ENCODE measurements around the gene POLE4. TPM values are rescaled to one million over a fixed set of nuclear protein-coding genes. Genes with fewer than 3 reads are reported as not detected.

The POLE4 gene
- total RNA-seq, 1 donor from 2014 or later: 39.5 TPM

- no peak overlapping the region for H3K4me3 Mint-ChIP-seq (ENCODE audit: unreplicated experiment)
- TF ChIP-seq CTCF (IDR thresholded peaks at IDR 0.05): no peak
- H3K4me1 Mint-ChIP-seq (ENCODE audit: low read depth): peaks cover under 1% of the 10 kb centered on the region
- no peaks in the 10 kb centered on the region for H3K27me3 Mint-ChIP-seq (ENCODE audit: low read depth)
- peaks cover 6% of the 10 kb centered on the region for H3K36me3 Mint-ChIP-seq (ENCODE audit: low read depth)
- no peak overlapping the region for H3K27ac Mint-ChIP-seq (ENCODE audit: unreplicated experiment)
- H3K9me3 Mint-ChIP-seq (ENCODE audit: low read depth): peaks cover 8% of the 10 kb centered on the region
- DNase-seq (ENCODE audit: low spot score): no peak
Observed at GRCh38 chr2:74924463-74925265, 33.8 kb upstream of the POLE4 start.

- no peak for DNase-seq (ENCODE audit: low spot score)
- peaks cover 6% of the 10 kb centered on the region for H3K36me3 Mint-ChIP-seq (ENCODE audit: low read depth)
- no peak overlapping the region for H3K27ac Mint-ChIP-seq (ENCODE audit: unreplicated experiment)
Observed at GRCh38 chr2:74925361-74925786, 33.1 kb upstream of the POLE4 start.

GRCh38 chr2:74927621-74928020 lies 30.8 kb upstream of the POLE4 start:
- no peak for DNase-seq (ENCODE audit: low spot score)
- Mint-ChIP-seq H3K9me3 (ENCODE audit: low read depth) (peaks cover 3% of the 10 kb centered on the region), H3K27ac (ENCODE audit: unreplicated experiment) (no peak overlapping the region), H3K27me3 (ENCODE audit: low read depth) (no peaks in the 10 kb centered on the region), H3K36me3 (ENCODE audit: low read depth) (peaks cover 5% of the 10 kb centered on the region), H3K4me3 (ENCODE audit: unreplicated experiment) (no peak overlapping the region), H3K4me1 (ENCODE audit: low read depth) (no peaks in the 10 kb centered on the region)
- TF ChIP-seq CTCF (IDR thresholded peaks at IDR 0.05): no peak

More at GRCh38 chr2:74925361-74925786, 33.1 kb upstream of the POLE4 start:
- Mint-ChIP-seq H3K4me3 (ENCODE audit: unreplicated experiment) (no peak overlapping the region), H3K27me3 (ENCODE audit: low read depth) (no peaks in the 10 kb centered on the region), H3K9me3 (ENCODE audit: low read depth) (peaks cover 8% of the 10 kb centered on the region), H3K4me1 (ENCODE audit: low read depth) (no peaks in the 10 kb centered on the region)
- TF ChIP-seq CTCF (IDR thresholded peaks at IDR 0.05): no peak

- peaks cover 5% of the 10 kb centered on the region for H3K36me3 Mint-ChIP-seq (ENCODE audit: low read depth)
- H3K27ac Mint-ChIP-seq (ENCODE audit: unreplicated experiment): no peak overlapping the region
- no peak for TF ChIP-seq CTCF (IDR thresholded peaks at IDR 0.05)
- no peaks in the 10 kb centered on the region for H3K27me3 Mint-ChIP-seq (ENCODE audit: low read depth)
- H3K4me3 Mint-ChIP-seq (ENCODE audit: unreplicated experiment): no peak overlapping the region
- peaks cover 3% of the 10 kb centered on the region for H3K9me3 Mint-ChIP-seq (ENCODE audit: low read depth)
- DNase-seq (ENCODE audit: low spot score): no peak
- H3K4me1 Mint-ChIP-seq (ENCODE audit: low read depth): no peaks in the 10 kb centered on the region
Observed at GRCh38 chr2:74930811-74931486, 27.5 kb upstream of the POLE4 start.

- peaks cover 5% of the 10 kb centered on the region for H3K36me3 Mint-ChIP-seq (ENCODE audit: low read depth)
- no peak for TF ChIP-seq CTCF (IDR thresholded peaks at IDR 0.05)
- no peak overlapping the region for H3K27ac Mint-ChIP-seq (ENCODE audit: unreplicated experiment)
- H3K27me3 Mint-ChIP-seq (ENCODE audit: low read depth): no peaks in the 10 kb centered on the region
- no peaks in the 10 kb centered on the region for H3K4me1 Mint-ChIP-seq (ENCODE audit: low read depth)
- H3K4me3 Mint-ChIP-seq (ENCODE audit: unreplicated experiment): no peak overlapping the region
- DNase-seq (ENCODE audit: low spot score): no peak
- H3K9me3 Mint-ChIP-seq (ENCODE audit: low read depth): peaks cover 3% of the 10 kb centered on the region
Observed at GRCh38 chr2:74931940-74932339, 26.5 kb upstream of the POLE4 start.
